G401.6 (cell line): ENCODE measurements around the gene SLC37A4.
"Not testable (repeated sequence)": the region's sequence is repeated elsewhere in the genome, so short reads cannot be mapped to it uniquely, and the experiment has no call there.

Source experiments
- FAIRE-seq: peaks from 2 replicates; lab custom pipeline; 2012; peaks lifted over from hg19 to GRCh38; lab: Jason Lieb, UNC

Gene SLC37A4

GRCh38 chr11:119017377-119017776 lies 13.3 kb downstream of the SLC37A4 start:
- FAIRE-seq: not testable (repeated sequence)

- no peak for FAIRE-seq
These were observed 14.3 kb downstream of the SLC37A4 start for GRCh38 chr11:119016216-119017009.

DNA sequence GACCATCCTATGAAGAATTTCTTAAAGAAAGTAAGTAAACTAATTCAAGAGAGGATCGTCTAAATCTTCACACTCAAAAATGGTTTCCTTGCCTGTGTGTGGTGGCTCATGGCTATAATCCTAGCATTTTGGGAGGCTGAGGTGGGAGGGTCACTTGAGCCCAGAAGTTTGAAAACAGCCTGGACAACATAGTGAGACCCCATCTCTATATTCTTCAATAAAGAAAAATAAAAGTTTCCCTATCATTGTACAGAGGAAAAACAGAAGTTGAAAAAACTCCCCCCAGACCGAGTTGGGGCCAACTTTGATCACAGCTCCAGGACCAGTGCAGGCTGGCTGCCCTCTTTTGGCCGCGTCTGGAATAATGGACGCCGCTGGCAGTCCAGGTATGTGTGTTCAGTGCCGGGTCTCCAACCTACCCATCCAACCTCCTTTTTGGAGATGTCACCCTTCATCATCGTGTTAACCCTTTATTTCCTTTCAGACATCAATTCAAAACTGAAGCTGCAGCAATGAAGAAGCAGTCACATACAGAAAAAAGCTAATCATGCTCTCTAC lies 15.5 kb downstream of the SLC37A4 start:
- no peak for FAIRE-seq

- FAIRE-seq: no peak
These were observed 16.3 kb downstream of the SLC37A4 start for GRCh38 chr11:119014209-119014924.

GRCh38 chr11:119012629-119013170 lies 18.0 kb downstream of the SLC37A4 start:
- no peak for FAIRE-seq

DNA sequence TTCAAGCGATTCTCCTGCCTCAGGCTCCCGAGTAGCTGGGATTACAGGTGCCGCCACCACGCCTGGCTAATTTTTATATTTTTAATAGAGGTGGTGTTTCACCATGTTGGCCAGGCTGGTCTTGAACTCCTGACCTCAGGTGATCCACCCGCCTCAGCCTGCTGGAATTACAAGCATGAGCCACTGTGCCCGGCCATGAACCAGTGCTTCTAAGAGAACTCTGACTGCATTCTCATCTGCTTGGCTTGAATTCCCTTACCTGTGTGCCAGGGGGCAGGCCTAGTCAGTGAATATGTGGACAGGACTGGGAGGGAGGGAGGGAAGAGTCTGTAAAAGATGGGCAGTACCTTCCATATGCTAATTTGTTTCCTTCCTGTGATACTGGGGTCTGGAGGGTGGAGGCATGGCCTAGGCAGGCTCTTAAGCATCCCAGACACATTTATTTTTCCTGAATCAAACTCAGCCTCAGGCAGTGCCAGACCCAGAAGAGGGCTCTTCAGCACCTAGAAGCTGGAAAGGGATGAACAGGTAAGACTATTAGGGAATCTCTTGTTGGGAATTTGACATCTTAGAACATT lies 19.1 kb downstream of the SLC37A4 start:
- FAIRE-seq: no peak

DNA sequence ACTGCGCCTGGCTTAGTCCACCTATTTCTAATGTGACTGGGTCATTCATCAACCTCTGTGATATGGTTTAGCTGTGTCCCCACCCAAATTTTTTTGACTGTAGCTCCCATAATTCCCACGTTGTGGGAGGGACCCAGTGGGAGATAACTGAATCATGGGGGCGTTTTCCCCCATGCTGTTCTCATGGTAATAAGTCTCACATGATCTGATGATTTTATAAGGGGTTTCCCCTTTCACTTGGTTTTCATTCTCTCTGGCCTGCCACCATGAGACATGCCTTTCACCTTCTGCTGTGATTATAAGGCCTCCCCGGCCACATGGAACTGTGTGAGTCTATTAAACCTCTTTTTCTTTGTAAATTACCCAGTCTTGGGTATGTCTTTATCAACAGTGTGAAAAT lies 24.0 kb downstream of the SLC37A4 start:
- FAIRE-seq: no peak

DNA sequence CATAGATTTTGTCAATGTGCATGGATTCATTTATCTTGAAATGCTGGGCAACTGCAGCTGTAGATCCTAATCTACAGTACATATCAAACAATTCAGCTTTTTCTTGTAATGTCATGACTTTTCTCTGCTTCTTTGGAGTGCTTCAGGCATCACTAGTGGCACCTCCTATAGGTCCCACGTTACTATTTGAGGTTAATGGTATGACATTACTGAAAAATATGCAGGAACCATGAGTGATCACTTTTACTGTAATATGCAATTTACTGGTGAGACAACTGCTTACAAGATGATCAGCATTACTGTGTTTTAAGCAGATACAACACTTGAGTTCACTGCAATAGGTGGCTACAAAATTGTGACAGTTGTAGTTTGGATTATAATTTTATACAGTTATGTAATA lies 29.8 kb downstream of the SLC37A4 start:
- FAIRE-seq: no peak

DNA sequence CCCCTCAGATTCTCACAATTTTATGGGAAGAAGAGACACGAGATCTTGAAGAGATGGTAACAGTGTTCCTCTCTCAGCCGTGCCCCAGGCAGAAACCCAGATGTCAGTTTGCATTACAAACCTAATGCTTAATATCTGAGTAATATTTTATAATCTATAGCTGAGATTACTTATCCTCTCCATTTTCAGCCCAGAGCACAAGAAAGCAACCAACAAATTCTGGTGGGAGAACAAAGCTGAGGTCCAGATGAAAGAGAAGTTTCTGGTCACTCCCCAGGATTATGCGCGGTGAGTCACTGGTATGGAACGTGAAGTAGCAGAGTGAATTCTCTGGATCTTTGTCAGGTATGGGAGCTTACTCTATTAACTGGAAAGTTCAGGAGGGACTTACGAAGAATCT lies 31.9 kb downstream of the SLC37A4 start:
- peak; percentile 97 for FAIRE-seq

- no peak for FAIRE-seq
These were observed 32.3 kb downstream of the SLC37A4 start for GRCh38 chr11:118998388-118998717.

DNA sequence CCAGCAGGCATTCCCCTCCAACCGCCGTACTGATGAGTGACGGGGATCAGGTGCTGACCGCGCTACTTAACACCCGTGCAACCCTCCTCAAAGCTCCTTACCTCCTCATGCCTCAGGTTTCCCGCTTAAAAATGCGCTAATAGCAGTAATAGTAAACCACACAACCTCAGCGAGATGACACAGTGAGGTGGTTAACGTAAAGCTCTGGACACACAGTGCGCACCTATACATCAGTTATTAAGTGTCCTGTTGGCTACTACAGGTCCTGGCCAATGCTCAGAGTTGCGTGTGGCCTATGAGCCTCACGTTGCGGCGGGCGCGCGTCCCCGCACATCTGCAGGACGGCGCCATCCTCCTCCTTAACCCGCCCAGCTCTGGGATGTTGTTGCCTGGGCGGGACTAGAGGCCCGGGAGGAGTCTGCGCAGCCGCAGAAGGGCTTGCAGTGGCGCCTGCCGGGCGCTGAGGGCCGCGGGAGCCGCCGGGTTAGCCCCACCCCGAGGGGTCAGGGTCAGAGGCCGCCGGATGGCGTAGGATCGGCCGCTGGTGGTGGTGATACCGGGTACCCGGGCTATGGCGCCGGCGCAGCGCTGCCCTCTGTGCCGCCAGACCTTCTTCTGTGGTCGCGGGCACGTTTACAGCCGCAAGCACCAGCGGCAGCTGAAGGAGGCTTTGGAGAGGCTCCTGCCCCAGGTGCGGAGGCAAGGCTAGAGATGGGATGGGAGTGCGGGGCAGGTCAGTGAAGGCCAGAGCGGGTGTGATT lies 32.9 kb downstream of the SLC37A4 start, which contains the start of gene CENATAC:
CENATAC (plus strand) TSS at position 512 of the 761 bp plus-strand sequence; CDS start at position 572, 60 bp downstream.
- FAIRE-seq: peak; percentile 93

DNA sequence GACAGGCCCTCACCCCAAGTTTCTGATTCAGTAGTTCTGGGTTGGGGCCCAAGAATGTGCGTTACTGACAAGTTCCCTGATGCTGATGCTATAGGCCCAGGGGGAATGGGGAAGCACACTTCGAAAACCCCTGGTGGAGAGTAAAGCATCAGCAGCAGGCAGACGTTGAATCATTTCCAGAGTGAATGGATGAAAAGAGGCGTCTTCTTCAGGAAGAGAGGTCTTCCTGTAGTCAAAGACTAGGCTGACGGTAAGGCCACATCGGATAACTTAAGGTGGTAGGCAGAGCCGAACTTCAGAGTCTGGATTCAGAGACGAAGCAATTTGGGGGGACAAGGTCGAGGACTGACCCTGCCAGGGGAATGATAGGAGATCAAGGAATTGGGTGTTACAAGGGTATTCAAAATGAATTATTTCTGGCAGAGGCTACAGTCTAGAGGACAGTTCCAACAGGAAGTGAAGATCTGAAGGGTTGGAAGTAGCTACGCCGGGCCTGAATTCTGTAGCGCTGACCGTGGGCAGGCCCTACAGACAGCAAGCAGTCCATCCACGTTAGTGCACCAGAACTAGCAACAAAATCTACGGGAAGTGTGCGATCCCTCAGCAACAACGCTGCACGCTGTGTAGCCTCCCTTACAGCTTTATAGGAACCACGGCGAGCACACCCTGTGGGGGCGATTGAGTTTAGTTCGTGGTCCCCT lies 33.6 kb downstream of the SLC37A4 start:
- FAIRE-seq: no peak

DNA sequence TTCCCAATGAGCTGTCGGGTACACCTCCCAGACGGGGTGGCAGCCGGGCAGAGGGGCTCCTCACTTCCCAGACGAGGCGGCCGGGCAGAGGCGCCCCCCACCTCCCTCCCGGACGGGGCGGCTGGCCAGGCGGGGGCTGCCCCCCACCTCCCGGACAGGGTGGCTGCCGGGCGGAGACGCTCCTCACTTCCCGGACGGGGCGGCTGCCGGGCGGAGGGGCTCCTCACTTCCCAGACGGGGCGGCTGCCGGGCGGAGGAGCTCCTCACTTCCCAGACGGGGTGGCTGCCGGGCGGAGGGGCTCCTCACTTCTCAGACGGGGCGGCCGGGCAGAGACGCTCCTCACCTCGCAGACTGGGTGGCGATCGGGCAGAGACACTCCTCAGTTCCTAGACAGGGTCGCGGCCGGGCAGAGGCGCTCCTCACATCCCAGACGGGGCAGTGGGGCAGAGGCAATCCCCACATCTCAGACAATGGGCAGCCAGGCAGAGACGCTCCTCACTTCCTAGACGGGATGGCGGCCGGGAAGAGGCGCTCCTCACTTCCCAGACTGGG lies 39.1 kb downstream of the SLC37A4 start:
- not testable (repeated sequence) for FAIRE-seq

GRCh38 chr11:118988280-118988679 lies 42.4 kb downstream of the SLC37A4 start:
- FAIRE-seq: no peak

DNA sequence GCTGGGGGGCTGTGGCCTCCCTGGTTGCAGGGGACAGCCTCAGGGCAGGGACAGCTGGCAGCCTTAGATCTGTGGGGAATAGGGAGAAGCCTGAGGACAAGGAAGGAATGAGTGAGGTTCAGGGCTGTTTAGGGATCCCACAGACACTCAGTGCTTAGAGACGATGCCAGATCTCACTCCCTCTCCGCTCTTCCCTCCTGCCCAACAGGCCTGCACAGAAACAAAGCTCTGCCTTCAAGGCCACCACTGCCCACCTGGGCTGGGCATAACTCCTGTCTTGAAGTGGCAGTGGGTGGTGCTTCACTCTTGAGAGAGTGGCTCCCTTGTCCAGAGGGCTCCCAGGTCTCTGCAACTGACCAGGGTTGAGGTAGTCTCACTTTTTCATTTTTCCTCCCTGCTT lies 45.9 kb downstream of the SLC37A4 start:
- FAIRE-seq: no peak

DNA sequence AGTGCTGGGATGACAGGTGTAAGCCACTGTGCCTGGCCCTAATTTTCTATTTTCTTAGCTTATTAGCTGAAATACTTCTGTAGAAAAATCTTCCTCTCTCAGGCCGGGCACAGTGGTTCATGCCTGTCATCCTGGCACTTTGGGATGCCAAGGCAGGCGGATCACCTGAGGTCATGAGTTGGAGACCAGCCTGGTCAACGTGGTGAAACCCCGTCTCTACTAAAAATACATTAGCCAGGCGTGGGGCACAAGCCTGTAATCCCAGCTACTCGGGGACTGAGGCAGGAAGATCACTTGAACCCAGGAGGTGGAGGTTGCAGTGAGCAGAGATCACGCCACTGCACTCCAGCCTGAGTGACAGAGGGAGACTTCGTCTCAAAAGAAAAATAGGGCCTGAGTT lies 46.3 kb downstream of the SLC37A4 start:
- FAIRE-seq: not testable (repeated sequence)

GRCh38 chr11:118980191-118980881 lies 50.3 kb downstream of the SLC37A4 start:
- no peak for FAIRE-seq

DNA sequence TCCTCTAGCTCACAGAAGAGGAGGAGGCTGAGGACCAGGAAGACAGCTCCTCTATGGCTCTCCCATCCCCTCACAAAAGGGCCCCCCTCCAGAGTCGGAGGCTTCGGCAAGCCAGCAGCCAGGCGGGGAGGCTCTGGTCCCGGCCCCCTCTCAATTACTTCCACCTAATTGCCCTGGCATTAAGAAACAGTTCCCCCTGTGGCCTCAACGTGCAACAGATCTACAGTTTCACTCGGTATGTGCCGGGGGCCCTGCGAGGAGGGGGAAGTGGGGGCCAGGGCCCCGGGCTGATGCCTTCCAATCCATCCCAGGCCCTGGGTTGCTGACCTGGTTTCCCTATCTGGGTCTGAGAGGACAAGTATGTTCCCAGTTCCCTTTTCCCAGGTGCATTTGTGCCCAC lies 51.2 kb downstream of the SLC37A4 start:
- no peak for FAIRE-seq

GRCh38 chr11:118975771-118976709 lies 54.6 kb downstream of the SLC37A4 start:
- no peak for FAIRE-seq
